Transverse colon (tissue), 4 donors: ENCODE data around the gene FOXJ3. TPM values are rescaled to one million over a fixed set of nuclear protein-coding genes. Genes with fewer than 3 reads are reported as not detected.

Experiments
- DNase-seq: peaks from one replicate; pipeline ENCODE4 v3.0.0-alpha.2; 2019
- H3K27ac ChIP-seq, 4 donors: fragments of 200-600 bp; sonication (generic); 2 replicates each; pipeline ENCODE4 v1.5.1; 2016 to 2018; ENCODE audit warnings: inconsistent platforms in 4 of 4
- H3K27me3 ChIP-seq: fragments of 200-600 bp; sonication (generic); 2 replicates; pipeline ENCODE4 v1.5.1; 2017; ENCODE audit warnings: inconsistent platforms
- H3K36me3 ChIP-seq, 4 donors: fragments of 200-600 bp; sonication (generic); 2 replicates each; pipeline ENCODE4 v1.5.1; 2017 to 2019; ENCODE audit warnings: inconsistent platforms in 4 of 4
- H3K4me1 ChIP-seq, 4 donors: fragments of 200-600 bp; sonication (generic); 2 replicates each; pipeline ENCODE4 v1.5.1; 2017 to 2020; ENCODE audit warnings: inconsistent platforms in 4 of 4
- H3K4me3 ChIP-seq, 4 donors: fragments of 200-600 bp; sonication (generic); 1 replicate in 1 of 4; 2 replicates in 3 of 4; pipeline versions ENCODE4 v1.5.1 to v1.6.1; 2017 to 2019; ENCODE audit warnings: inconsistent platforms in 4 of 4
- H3K9me3 ChIP-seq, 2 donors: fragments of 200-600 bp; sonication (generic); 2 replicates each; pipeline ENCODE4 v1.5.1; 2017 to 2019; ENCODE audit warnings: inconsistent platforms in 2 of 2
- EP300 ChIP-seq: sonication (generic); formaldehyde crosslinking; IDR thresholded peaks from one replicate; pipeline ENCODE4 v1.6.1; 2017; ENCODE audit warnings: antibody characterized with exemption, low read depth
- POLR2A ChIP-seq: fragments of 450-650 bp; IDR thresholded peaks from one replicate; pipeline ENCODE4 v1.6.1; 2016; ENCODE audit warnings: antibody characterized with exemption, mild to moderate bottlenecking, moderate library complexity
- POLR2AphosphoS5 ChIP-seq, 3 donors: sonication (generic); formaldehyde crosslinking; IDR thresholded peaks; one replicate each; pipeline ENCODE4 v1.6.1; 2016; ENCODE audit warnings: antibody characterized with exemption in 3 of 3
- whole genome bisulfite sequencing, 2 donors: methylation state at CpG; one replicate each; pipeline ENCODE4 v1.1.5; 2018; ENCODE audit warnings: low coverage in 1 of 2; 5-methylcytosine and 5-hydroxymethylcytosine counted together
- in situ Hi-C, 4 donors: fragments of 200-750 bp; cut with MboI; loops; one replicate each; pipeline versions ENCODE4 v1.15.0 to v1.15.1; 2017; ENCODE audit warnings: low sequenced_read_pairs in 3 of 4, low pct_ligation_motif_present in 1 of 4, low pct_unique_long_range_greater_than_20kb in 1 of 4
- intact Hi-C: fragments of 100-400 bp; cut with DNase I; formaldehyde crosslinking; loops from one replicate; pipeline ENCODE4 v1.15.1; 2023; ENCODE audit warnings: low total_unique reads
- total RNA-seq, 4 donors: library from RNA; depleted of rRNA; stranded (reverse); fragments of >200 nt; gene quantifications; one replicate each; pipeline ENCODE4 v1.1.0, GENCODE V29; 2016
- TF ChIP-seq, protein P1 (sequence below), 5 experiments: fragments of 200-600 bp in 3 of 5; fragments of 450-650 bp in 2 of 5; sonication (generic) in 3 of 5; IDR thresholded peaks; 1 replicate in 2 of 5; 2 replicates in 3 of 5; pipeline ENCODE4 v1.5.1; 2016 to 2017; ENCODE audit warnings: antibody characterized with exemption in 5 of 5, inconsistent platforms in 3 of 5, mild to moderate bottlenecking in 2 of 5, moderate library complexity in 1 of 5

FOXJ3 gene
- total RNA-seq, 4 donors from 2014 or later, result 18.5 to 62.1 (median 38.6) TPM

DNA sequence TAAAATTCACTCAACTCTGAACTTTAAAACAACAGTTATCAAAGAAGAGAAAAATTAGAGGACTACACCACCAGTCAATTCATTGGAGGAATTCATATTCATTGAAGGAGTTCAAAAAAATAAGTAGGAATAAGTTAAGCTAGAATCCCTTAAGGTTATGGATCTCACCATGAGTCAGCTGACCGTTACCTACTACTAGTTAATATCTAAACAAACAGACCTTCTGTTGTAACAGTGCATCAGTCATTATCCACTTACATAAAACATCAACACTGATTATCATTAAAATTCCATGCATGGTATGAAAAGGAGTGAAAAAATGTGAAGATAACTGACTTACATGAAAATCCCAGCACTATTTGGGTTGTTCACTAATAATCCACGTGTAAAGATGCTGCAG, 44.9 kb downstream of the FOXJ3 start:
- H3K27me3 ChIP-seq, result no peaks in the 10 kb centered on the region
- TF ChIP-seq POLR2AphosphoS5 (IDR thresholded peaks at IDR 0.05) (no peak), POLR2A (no peak), EP300 (no peak)
- TF ChIP-seq, protein P1, sequence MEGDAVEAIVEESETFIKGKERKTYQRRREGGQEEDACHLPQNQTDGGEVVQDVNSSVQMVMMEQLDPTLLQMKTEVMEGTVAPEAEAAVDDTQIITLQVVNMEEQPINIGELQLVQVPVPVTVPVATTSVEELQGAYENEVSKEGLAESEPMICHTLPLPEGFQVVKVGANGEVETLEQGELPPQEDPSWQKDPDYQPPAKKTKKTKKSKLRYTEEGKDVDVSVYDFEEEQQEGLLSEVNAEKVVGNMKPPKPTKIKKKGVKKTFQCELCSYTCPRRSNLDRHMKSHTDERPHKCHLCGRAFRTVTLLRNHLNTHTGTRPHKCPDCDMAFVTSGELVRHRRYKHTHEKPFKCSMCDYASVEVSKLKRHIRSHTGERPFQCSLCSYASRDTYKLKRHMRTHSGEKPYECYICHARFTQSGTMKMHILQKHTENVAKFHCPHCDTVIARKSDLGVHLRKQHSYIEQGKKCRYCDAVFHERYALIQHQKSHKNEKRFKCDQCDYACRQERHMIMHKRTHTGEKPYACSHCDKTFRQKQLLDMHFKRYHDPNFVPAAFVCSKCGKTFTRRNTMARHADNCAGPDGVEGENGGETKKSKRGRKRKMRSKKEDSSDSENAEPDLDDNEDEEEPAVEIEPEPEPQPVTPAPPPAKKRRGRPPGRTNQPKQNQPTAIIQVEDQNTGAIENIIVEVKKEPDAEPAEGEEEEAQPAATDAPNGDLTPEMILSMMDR (IDR thresholded peaks at IDR 0.05), result no peak
- in situ Hi-C loops (no loop called here), intact Hi-C loops (no loop called here)
- 82 to 92% methylated on average over 2 of the region's 2 CpGs for WGBS, 2 donors
- no peaks in the 10 kb centered on the region for H3K9me3 ChIP-seq
- no peaks in the 10 kb centered on the region for H3K36me3 ChIP-seq
- H3K4me1 ChIP-seq, result peaks cover 0 to 3% (median 0%) of the 10 kb centered on the region in 4 donors
- DNase-seq, result no peak
- no peak overlapping the region for H3K4me3 ChIP-seq
- H3K27ac ChIP-seq, result no peak overlapping the region

DNA sequence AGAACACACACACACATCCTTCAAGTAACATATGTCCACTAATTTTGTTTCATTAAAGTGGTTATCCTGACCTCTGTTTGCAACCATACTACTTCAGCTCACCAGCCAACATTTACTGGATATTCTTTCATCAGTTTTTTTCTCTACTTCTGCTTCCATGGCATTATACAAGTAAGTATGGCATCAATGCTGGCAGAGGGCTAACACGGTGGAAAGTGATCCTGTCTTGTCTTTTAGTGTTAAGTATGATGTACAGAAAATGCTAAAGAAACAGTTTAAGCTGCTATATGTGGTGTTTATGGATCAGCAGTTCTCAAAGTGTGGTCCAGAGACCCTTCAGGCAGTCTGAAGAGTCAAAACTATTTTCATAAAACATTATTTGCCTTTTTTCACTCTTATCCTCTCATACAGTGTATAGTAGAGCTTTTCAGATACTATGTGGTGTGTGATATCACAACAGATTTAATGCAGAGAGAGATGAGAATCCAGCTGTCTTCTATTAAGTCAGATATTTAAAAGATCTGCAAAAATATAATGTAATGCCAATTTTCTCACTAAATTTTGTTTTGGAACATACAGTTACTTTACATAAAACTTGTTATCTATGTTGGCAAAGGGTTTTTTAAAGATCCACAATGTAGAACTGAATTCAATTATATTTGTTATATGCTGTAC, 46.6 kb downstream of the FOXJ3 start:
- Histone ChIP-seq H3K4me3 (no peak overlapping the region), H3K36me3 (no peaks in the 10 kb centered on the region), H3K9me3 (no peaks in the 10 kb centered on the region), H3K27me3 (no peaks in the 10 kb centered on the region), H3K27ac (no peak overlapping the region), H3K4me1 (peaks cover 0 to 3% (median 0%) of the 10 kb centered on the region in 4 donors)
- in situ Hi-C loops (no loop called here), intact Hi-C loops (no loop called here)
- no peak for TF ChIP-seq POLR2AphosphoS5 (IDR thresholded peaks at IDR 0.05)
- TF ChIP-seq EP300, result no peak
- TF ChIP-seq, protein P1 (IDR thresholded peaks at IDR 0.05), result no peak
- TF ChIP-seq POLR2A, result no peak
- WGBS, 2 donors, result 50 to 66% methylated on average over 1 of the region's 1 CpG
- DNase-seq, result no peak

DNA sequence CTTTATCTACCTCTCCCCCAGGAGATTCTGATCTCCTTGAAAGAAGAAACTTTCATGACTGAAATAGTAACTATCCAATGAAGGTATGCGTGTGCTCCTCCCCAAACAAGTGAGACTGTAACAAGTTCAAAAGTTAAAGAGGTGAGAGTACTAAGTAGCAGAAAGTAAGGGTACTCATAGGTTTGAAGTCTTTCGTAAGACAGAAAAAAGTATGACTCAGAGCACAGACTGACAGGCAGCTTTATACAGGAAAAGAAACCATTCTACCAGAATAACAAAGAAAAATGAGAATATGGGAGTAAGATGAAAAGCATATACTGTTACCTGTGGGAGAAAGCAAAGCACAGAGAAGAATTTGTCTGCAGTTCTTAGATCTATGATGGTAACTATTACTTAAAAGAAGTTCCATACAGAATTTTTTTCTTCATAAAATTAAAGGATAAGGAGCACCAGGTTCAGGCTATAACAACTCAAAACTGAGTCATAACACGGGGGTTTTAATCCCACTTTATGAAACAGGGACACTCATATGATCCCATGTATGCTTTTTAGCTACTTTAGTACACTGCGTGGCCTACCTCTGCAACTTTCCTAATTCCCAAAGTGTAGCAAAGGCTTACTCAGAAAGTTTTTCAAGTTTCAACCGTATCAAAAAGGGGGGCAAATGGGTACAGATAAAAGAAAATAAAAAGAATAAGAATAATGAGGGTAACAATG, 52.0 kb downstream of the FOXJ3 start:
- DNase-seq, result no peak
- peaks cover 0 to 16% (median 0%) of the 10 kb centered on the region in 4 donors for H3K4me1 ChIP-seq
- H3K9me3 ChIP-seq, result no peaks in the 10 kb centered on the region
- no peaks in the 10 kb centered on the region for H3K27me3 ChIP-seq
- intact Hi-C loops (no loop called here), in situ Hi-C loops (no loop called here)
- H3K27ac ChIP-seq, result no peak overlapping the region
- WGBS, 2 donors, result 70 to 84% methylated on average over 4 to 5 of the region's 5 CpGs
- no peak overlapping the region for H3K4me3 ChIP-seq
- TF ChIP-seq, protein P1 (IDR thresholded peaks at IDR 0.05), result no peak
- no peak for TF ChIP-seq EP300
- no peak for TF ChIP-seq POLR2A
- no peak for TF ChIP-seq POLR2AphosphoS5 (IDR thresholded peaks at IDR 0.05)
- no peaks in the 10 kb centered on the region for H3K36me3 ChIP-seq

DNA sequence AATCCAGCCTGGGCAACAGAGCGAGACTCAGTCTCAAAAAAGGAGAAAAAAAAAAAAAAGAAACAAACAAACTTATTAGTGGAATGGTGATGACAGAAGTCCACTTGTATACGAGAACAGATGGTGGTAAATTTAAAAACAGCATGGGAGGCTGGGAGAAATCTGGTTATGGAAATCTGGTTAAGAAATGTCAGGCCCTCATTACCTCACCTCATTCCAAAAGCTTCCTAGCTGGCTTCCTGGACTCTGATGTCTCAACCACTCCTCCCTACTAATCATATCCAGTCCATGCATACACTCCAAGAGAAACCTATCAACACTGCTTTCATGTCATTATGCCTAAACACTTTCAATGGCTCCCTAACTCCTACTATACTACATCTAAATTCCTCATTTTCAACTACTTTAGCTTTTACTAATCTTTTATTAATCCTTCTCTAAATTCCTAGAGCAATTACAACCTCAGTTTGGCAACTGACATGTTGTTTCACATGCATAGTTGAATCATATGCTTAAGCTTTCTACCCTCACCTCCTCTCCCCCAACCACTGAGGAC, 52.9 kb downstream of the FOXJ3 start:
- H3K36me3 ChIP-seq, result no peaks in the 10 kb centered on the region
- peaks cover 0 to 16% (median 0%) of the 10 kb centered on the region in 4 donors for H3K4me1 ChIP-seq
- DNase-seq, result no peak
- no peak overlapping the region for H3K4me3 ChIP-seq
- H3K9me3 ChIP-seq, result no peaks in the 10 kb centered on the region
- TF ChIP-seq EP300 (no peak), POLR2A (no peak), POLR2AphosphoS5 (IDR thresholded peaks at IDR 0.05) (no peak)
- TF ChIP-seq, protein P1 (IDR thresholded peaks at IDR 0.05), result no peak
- intact Hi-C loops (no loop called here), in situ Hi-C loops (no loop called here)
- no peaks in the 10 kb centered on the region for H3K27me3 ChIP-seq
- H3K27ac ChIP-seq, result no peak overlapping the region
- WGBS, 2 donors, result 94 to 98% methylated on average over 2 of the region's 2 CpGs
